SJCRH30 (cell line): ENCODE measurements around the gene TBC1D16. TPM values are rescaled to one million over a fixed set of nuclear protein-coding genes. Genes with fewer than 3 reads are reported as not detected.

Source experiments
- DNase-seq, 2 experiments: peaks; one replicate each; pipeline ENCODE4 v3.0.0-alpha.2; 2015 to 2020
- H3K27ac ChIP-seq: fragments of 250-450 bp; sonication (Bioruptor Pico); 2 replicates; pipeline ENCODE4 v1.5.1; 2020; ENCODE audit warnings: mild to moderate bottlenecking, moderate library complexity
- H3K27me3 ChIP-seq: fragments of 250-450 bp; sonication (Bioruptor Pico); 2 replicates; pipeline ENCODE4 v1.5.1; 2020; ENCODE audit warnings: mild to moderate bottlenecking, moderate library complexity
- H3K36me3 ChIP-seq: fragments of 250-450 bp; sonication (Bioruptor Pico); 2 replicates; pipeline ENCODE4 v1.5.1; 2020; ENCODE audit warnings: mild to moderate bottlenecking, moderate library complexity
- H3K4me1 ChIP-seq: fragments of 250-450 bp; sonication (Bioruptor Pico); 2 replicates; pipeline ENCODE4 v1.5.1; 2020; ENCODE audit warnings: mild to moderate bottlenecking, moderate library complexity
- H3K4me3 ChIP-seq: fragments of 250-450 bp; sonication (Bioruptor Pico); 2 replicates; pipeline ENCODE4 v1.5.1; 2020; ENCODE audit warnings: mild to moderate bottlenecking, moderate library complexity
- H3K9me3 ChIP-seq: fragments of 250-450 bp; sonication (Bioruptor Pico); replicated peaks from 2 replicates; pipeline ENCODE4 v1.5.1; 2020; ENCODE audit warnings: mild to moderate bottlenecking, moderate library complexity
- total RNA-seq: library from RNA; depleted of rRNA; stranded (reverse); fragments of >200 nt; shearing (Covaris generic); gene quantifications from 2 replicates; pipeline ENCODE4 v1.2.3, GENCODE V29; 2014

Gene TBC1D16
- total RNA-seq, 1 experiment from 2014 or later, result 61.6 TPM

DNA sequence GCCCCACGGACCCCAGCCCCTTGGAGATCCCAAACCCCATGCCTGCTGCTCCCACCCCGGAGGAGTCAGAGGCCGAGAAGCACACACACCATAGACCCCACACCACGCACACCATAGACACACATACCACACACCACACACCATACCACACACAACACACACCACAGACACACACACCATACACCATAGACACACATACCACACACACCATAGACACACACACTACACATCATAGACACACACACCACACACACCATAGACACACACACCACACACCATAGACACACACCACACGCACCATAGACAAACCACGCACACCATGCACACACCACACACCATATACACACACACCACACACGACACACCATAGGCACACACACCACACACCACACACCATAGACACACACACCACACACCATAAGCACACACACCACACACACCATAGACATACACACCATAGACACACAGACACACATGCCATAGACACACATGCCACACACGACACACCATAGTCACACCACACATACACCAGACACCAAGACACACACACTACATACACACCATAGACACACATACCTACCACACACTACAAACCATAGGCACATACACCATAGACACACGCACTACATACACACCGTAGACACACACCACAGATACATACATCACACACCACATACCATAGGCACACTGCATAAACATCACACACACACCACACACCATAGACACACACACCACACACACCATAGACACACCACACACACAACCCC is 11.3 kb downstream of the TBC1D16 start:
- Histone ChIP-seq H3K27me3 (no peaks in the 10 kb centered on the region), H3K36me3 (peaks cover 4% of the 10 kb centered on the region; the same call in 1 of the 2 replicates), H3K4me3 (peak overlapping the region; percentile 47), H3K4me1 (peaks cover 42% of the 10 kb centered on the region), H3K27ac (peak overlapping the region; percentile 76), H3K9me3 (no peaks in the 10 kb centered on the region)
- no peak for DNase-seq

DNA sequence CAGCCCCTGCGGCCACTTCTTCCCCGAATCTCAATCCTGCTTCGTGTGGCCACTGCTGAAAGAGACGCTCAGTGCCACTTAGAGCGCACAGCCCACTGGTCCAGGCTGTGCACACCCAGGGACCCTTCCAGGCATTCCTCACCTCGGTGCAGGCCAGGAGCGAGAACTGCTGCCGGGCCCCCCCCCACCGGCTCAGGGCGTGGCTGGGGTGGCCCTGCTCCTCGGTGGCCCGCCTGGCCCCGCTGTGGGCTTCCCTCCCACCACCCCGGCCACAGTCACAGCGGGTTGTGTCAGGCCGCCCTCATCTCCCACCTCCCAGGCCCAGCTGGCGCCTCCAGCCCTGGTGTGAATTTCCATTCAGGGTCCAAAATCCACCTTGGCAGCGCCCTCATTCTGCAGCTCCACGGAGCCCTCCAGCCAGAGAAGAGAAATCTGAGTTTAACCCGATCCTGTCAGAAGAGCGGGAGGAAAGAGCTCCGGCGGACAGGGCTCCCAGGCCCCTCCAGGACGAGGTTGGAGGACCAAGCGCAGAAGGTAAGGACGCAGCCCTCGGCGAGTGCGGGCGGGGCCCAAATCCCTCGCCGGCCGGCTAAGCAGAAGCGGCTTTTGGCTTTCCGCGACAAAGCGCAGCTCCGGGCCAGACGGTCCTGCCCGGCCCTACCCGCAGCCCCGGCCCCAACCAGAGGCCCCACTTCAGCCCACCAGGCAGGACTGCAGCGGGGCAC is 12.0 kb downstream of the TBC1D16 start:
- 0 out of 2 replicates have a peak, but pooled peaks cover 4% of the 10 kb centered on the region for H3K36me3 ChIP-seq
- no peaks in the 10 kb centered on the region for H3K9me3 ChIP-seq
- peak overlapping the region; percentile 47 for H3K4me3 ChIP-seq
- H3K27me3 ChIP-seq, result no peaks in the 10 kb centered on the region
- H3K27ac ChIP-seq, result peak overlapping the region; percentile 76
- DNase-seq, result peak; percentile 89 to 93
- H3K4me1 ChIP-seq, result peaks cover 35% of the 10 kb centered on the region

DNA sequence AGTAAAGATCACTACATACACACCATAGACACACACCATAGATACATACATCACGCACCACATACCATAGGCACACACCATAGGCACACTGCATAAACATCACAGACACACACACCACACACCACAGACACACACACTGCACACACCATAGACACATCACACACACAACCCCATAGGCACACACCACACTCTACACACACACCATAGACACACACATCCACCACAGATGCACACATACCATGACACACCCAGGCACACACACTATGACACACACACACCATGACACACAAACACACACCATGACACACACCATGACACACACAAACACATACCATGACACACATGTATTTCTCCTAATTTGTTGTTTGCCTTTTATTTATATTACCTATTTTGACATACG is 14.1 kb downstream of the TBC1D16 start:
- no peak overlapping the region for H3K27ac ChIP-seq
- peaks cover 28% of the 10 kb centered on the region for H3K4me1 ChIP-seq

DNA sequence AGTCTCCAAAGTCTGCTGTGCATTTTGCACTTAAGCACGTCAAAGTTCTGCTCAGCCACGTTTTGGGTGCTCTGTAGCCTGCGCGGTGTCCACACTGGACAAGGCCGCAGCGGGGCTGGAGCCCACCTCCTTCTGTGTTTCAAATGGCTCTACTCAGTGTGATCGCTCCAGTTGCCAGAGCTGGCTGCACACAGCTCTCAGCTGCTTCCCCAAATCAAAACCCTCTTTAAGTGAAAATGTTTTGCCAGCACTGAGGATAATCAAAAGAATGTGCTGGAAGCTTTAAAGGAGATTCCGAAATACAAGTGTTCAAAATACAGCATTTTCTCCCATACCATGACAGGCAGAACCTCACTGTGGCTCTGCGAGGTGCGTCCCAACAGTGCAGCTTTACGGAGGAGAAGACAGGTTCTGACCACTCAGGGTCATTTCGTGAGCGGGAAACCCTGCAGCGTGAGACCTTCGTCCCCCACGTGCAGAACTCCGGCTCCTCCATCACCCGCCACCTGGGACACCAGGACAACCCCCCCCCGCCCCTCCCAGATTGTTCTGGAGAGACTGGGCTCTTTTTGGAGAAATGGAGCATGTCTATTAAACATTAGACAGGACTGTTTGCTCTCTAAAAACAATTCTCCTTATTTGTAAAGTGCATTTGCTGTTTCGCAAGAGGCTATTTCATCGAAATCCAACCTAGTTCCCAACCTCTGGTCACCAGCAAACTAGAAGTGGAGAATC is 16.6 kb downstream of the TBC1D16 start:
- no peaks in the 10 kb centered on the region for H3K27me3 ChIP-seq
- no peaks in the 10 kb centered on the region for H3K9me3 ChIP-seq
- no peak overlapping the region for H3K27ac ChIP-seq

More for the DNA sequence above, 14.1 kb downstream of the TBC1D16 start:
- no peaks in the 10 kb centered on the region for H3K27me3 ChIP-seq
- no peak for DNase-seq
- no peak overlapping the region for H3K4me3 ChIP-seq
- no peaks in the 10 kb centered on the region for H3K9me3 ChIP-seq
- H3K36me3 ChIP-seq, result no peaks in the 10 kb centered on the region

GRCh38 chr17:80017226-80018010 is 18.3 kb downstream of the TBC1D16 start:
- no peak for DNase-seq
- Histone ChIP-seq H3K27ac (no peak overlapping the region), H3K36me3 (peaks cover 19% of the 10 kb centered on the region), H3K9me3 (no peaks in the 10 kb centered on the region), H3K27me3 (no peaks in the 10 kb centered on the region), H3K4me3 (no peak overlapping the region), H3K4me1 (no peaks in the 10 kb centered on the region)

More for the DNA sequence above, 16.6 kb downstream of the TBC1D16 start:
- Histone ChIP-seq H3K4me1 (peaks cover 11% of the 10 kb centered on the region), H3K4me3 (no peak overlapping the region), H3K36me3 (peaks cover 8% of the 10 kb centered on the region; the same call in 1 of the 2 replicates)
- no peak for DNase-seq

GRCh38 chr17:80012765-80013741 is 22.6 kb downstream of the TBC1D16 start:
- DNase-seq, result no peak
- Histone ChIP-seq H3K4me3 (no peak overlapping the region), H3K4me1 (no peaks in the 10 kb centered on the region; the same call in 1 of the 2 replicates), H3K27ac (no peak overlapping the region), H3K9me3 (no peaks in the 10 kb centered on the region), H3K27me3 (no peaks in the 10 kb centered on the region), H3K36me3 (peaks cover 22% of the 10 kb centered on the region)

GRCh38 chr17:80011989-80012555 is 23.6 kb downstream of the TBC1D16 start:
- no peaks in the 10 kb centered on the region; the same call in 1 of the 2 replicates for H3K4me1 ChIP-seq
- DNase-seq, result no peak
- H3K9me3 ChIP-seq, result no peaks in the 10 kb centered on the region
- peaks cover 22% of the 10 kb centered on the region for H3K36me3 ChIP-seq
- no peak overlapping the region for H3K4me3 ChIP-seq
- H3K27me3 ChIP-seq, result no peaks in the 10 kb centered on the region
- no peak overlapping the region for H3K27ac ChIP-seq

DNA sequence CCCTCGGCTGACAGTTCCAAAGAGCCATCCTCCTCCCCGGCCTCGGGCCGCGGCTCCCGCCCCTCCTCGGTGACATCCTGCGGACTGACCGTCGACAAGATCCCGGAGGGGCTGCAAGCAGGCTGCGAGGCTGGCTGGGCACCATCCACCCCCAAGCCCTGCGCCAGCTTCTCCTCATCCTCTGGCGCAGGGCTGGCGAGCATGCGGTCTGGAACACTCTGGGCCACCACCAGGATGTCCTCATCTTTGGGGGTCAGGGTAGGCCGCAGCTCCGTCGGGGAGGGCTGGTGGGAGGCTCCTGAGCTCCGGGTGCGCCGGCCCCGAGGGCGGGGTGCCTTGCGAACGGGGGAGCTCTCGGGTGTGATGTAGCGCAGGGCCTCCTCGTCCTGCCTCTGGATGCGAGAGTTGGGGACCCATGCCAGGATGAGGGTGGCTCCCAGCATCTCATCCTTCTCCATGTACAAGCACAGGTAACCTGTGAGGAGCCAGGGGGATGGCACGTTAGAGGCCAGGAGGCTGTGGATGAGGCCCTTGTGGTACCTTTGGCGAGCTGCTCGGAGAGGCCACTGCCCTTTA is 25.3 kb downstream of the TBC1D16 start:
- no peak overlapping the region for H3K4me3 ChIP-seq
- peaks cover 19% of the 10 kb centered on the region for H3K36me3 ChIP-seq
- H3K27me3 ChIP-seq, result no peaks in the 10 kb centered on the region
- no peak for DNase-seq
- H3K27ac ChIP-seq, result no peak overlapping the region
- no peaks in the 10 kb centered on the region; the same call in 1 of the 2 replicates for H3K4me1 ChIP-seq
- H3K9me3 ChIP-seq, result no peaks in the 10 kb centered on the region

- Histone ChIP-seq H3K9me3 (no peaks in the 10 kb centered on the region), H3K36me3 (peaks cover 16% of the 10 kb centered on the region), H3K27ac (no peak overlapping the region), H3K4me3 (no peak overlapping the region), H3K27me3 (no peaks in the 10 kb centered on the region), H3K4me1 (no peaks in the 10 kb centered on the region; the same call in 1 of the 2 replicates)
- DNase-seq, result no peak
Observed at GRCh38 chr17:80009391-80010282, 26.0 kb downstream of the TBC1D16 start.

- Histone ChIP-seq H3K27me3 (no peaks in the 10 kb centered on the region), H3K36me3 (peaks cover 12% of the 10 kb centered on the region), H3K27ac (no peak overlapping the region), H3K4me3 (no peak overlapping the region), H3K9me3 (no peaks in the 10 kb centered on the region), H3K4me1 (no peaks in the 10 kb centered on the region; the same call in 1 of the 2 replicates)
- DNase-seq, result no peak
Observed at GRCh38 chr17:80008848-80009247, 26.8 kb downstream of the TBC1D16 start.

GRCh38 chr17:80008383-80008840 is 27.3 kb downstream of the TBC1D16 start:
- H3K9me3 ChIP-seq, result no peaks in the 10 kb centered on the region

DNA sequence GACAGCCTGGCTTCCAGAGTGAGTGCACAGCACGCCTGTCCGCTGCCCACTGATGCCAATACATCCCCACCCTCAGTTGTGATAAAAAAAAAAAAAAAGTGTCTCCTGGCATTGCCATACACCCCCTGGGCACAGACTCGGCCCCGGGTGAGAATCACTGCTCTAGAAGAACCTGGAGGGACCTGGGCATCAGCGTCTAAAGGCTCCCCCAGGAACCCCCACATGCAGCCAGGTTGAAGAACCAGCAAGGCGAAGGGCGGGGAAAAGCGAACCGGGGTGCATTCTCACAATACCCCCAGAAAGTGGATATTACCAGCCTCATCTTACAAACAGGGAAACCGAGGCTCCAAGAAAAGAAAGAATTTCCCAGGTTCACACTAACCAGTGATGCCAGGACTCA is 27.7 kb downstream of the TBC1D16 start:
- Histone ChIP-seq H3K9me3 (no peaks in the 10 kb centered on the region), H3K36me3 (peaks cover 7% of the 10 kb centered on the region; the same call in 1 of the 2 replicates), H3K27ac (no peak overlapping the region), H3K27me3 (no peaks in the 10 kb centered on the region), H3K4me1 (no peaks in the 10 kb centered on the region; the same call in 1 of the 2 replicates), H3K4me3 (no peak overlapping the region)
- DNase-seq, result no peak

More at GRCh38 chr17:80008383-80008840, 27.3 kb downstream of the TBC1D16 start:
- DNase-seq, result peak; percentile 84 to 90
- Histone ChIP-seq H3K27ac (no peak overlapping the region), H3K36me3 (peaks cover 10% of the 10 kb centered on the region; the same call in 1 of the 2 replicates), H3K4me3 (no peak overlapping the region), H3K4me1 (no peaks in the 10 kb centered on the region; the same call in 1 of the 2 replicates), H3K27me3 (no peaks in the 10 kb centered on the region)
